Measurements from ENCODE around the gene ARHGAP42.

GRCh38 chr11:101008961-101009689, 322.0 kb downstream of the ARHGAP42 start:
- TF ChIP-seq CREM (IDR thresholded peaks at IDR 0.05): no peak
- TF ChIP-seq CREM (CRISPR knock-in tag; IDR thresholded peaks at IDR 0.05): no peak
- TF ChIP-seq RAD51 (IDR thresholded peaks at IDR 0.05; ENCODE audit: borderline replicate concordance): no peak
- no peak for TF ChIP-seq CTCF (CRISPR knock-in tag; IDR thresholded peaks at IDR 0.05)
- TF ChIP-seq ZNF766 (CRISPR knock-in tag; IDR thresholded peaks at IDR 0.05; ENCODE audit: borderline replicate concordance): no peak
- TF ChIP-seq IKZF4 (CRISPR knock-in tag; IDR thresholded peaks at IDR 0.05; ENCODE audit: borderline replicate concordance, low read depth, not compliant biosample characterization): no peak
- TF ChIP-seq YY1 (IDR thresholded peaks at IDR 0.05; ENCODE audit: insufficient read depth, insufficient replicate concordance, low read depth, low read length): no peak
- TF ChIP-seq POLR2AphosphoS5 (IDR thresholded peaks at IDR 0.05; ENCODE audit: low read depth, low read length): no peak
- no peak for TF ChIP-seq REST (IDR thresholded peaks at IDR 0.05; ENCODE audit: borderline replicate concordance in 1 of 2, low read depth in 1 of 2, low read length in 2 of 2)

Measured in HepG2 (cell line).